Thyroid gland (tissue), 4 donors: Measurements from ENCODE around the gene CACNA1A. TPM values are rescaled to one million over a fixed set of nuclear protein-coding genes. Genes with fewer than 3 reads are reported as not detected.

ENCODE experiments used
- DNase-seq, 2 donors: peaks; one replicate each; pipeline ENCODE4 v3.0.0-alpha.2; 2019
- H3K27ac ChIP-seq, 3 donors: fragments of 200-600 bp; sonication (generic); 1 replicate in 2 of 3; 2 replicates in 1 of 3; pipeline ENCODE4 v1.5.1; 2016 to 2019; ENCODE audit warnings: mild to moderate bottlenecking in 1 of 3, moderate library complexity in 1 of 3
- H3K27me3 ChIP-seq: fragments of 200-600 bp; sonication (generic); one replicate; pipeline ENCODE4 v1.5.1; 2019
- H3K36me3 ChIP-seq, 2 donors: fragments of 200-600 bp; sonication (generic); one replicate each; pipeline ENCODE4 v1.5.1; 2016 to 2019
- H3K4me1 ChIP-seq, 2 donors: fragments of 200-600 bp; sonication (generic); one replicate each; pipeline ENCODE4 v1.5.1; 2017 to 2019
- H3K4me3 ChIP-seq, 3 donors: fragments of 200-600 bp; sonication (generic); replicated peaks in 1 of 3; 1 replicate in 2 of 3; 2 replicates in 1 of 3; pipeline ENCODE4 v1.5.1; 2016; ENCODE audit warnings: mild to moderate bottlenecking in 1 of 3
- H3K9me3 ChIP-seq: fragments of 200-600 bp; sonication (generic); one replicate; pipeline ENCODE4 v1.5.1; 2017
- POLR2A ChIP-seq, 2 donors: fragments of 450-650 bp; IDR thresholded peaks; one replicate each; pipeline ENCODE4 v1.6.1; 2017; ENCODE audit warnings: antibody characterized with exemption in 2 of 2, mild to moderate bottlenecking in 2 of 2, moderate library complexity in 1 of 2
- WGBS, 2 donors: methylation state at CpG; one replicate each; pipeline ENCODE4 v1.1.5; 2017; 5-methylcytosine and 5-hydroxymethylcytosine counted together
- intact Hi-C: fragments of 100-400 bp; cut with DNase I; formaldehyde crosslinking; loops from one replicate; pipeline ENCODE4 v1.15.1; 2023
- total RNA-seq, 4 donors: library from RNA; depleted of rRNA; stranded (reverse); fragments of >200 nt; gene quantifications; one replicate each; pipeline ENCODE4 v1.2.3, GENCODE V29; 2016
- TF ChIP-seq, protein P1 (sequence below), 6 experiments: fragments of 200-600 bp in 3 of 6; fragments of 450-650 bp in 3 of 6; sonication (generic) in 3 of 6; IDR thresholded peaks; one replicate each; pipeline ENCODE4 v1.5.1; 2016 to 2019; ENCODE audit warnings: antibody characterized with exemption in 6 of 6, mild to moderate bottlenecking in 2 of 6, inconsistent platforms in 1 of 6, moderate library complexity in 1 of 6

Gene CACNA1A
- total RNA-seq, 4 donors from 2014 or later = 0.27 to 2.5 (median 0.80) TPM

DNA sequence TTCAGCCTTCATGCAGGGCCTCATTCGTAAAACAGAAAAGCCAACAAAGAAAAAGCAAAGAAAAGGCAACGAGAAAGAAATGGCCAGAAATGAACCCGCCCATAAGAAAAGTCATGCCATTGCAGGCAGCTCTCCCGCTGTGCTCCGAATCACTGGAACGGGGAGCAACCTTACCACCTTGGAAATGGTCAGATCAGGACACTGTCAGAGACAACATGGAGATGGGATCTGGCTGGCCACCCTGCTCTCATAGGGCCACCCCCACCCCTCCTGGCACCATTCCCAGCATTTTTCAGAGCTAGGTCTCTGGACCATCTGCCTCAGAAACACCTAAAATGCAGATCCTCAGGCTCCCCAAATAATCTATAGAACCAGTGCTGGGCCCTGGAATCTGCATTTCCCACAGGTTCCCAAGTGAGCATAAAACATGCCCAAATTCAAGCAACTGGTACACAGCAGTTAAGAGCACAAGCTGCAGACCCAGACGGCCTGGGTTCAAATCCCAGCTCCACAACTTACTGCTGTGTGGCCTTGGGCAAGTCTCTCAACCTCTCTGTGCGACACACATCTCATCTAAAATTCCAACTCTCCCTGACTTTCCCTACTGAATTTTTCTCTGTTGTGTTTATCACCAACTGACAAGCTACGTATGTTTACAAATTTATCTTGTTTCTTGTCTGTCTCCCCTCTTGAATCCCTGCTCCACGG lies 204.5 kb downstream of the CACNA1A start:
- H3K27me3 ChIP-seq = no peaks in the 10 kb centered on the region
- no peak for TF ChIP-seq POLR2A (IDR thresholded peaks at IDR 0.05)
- TF ChIP-seq, protein P1, sequence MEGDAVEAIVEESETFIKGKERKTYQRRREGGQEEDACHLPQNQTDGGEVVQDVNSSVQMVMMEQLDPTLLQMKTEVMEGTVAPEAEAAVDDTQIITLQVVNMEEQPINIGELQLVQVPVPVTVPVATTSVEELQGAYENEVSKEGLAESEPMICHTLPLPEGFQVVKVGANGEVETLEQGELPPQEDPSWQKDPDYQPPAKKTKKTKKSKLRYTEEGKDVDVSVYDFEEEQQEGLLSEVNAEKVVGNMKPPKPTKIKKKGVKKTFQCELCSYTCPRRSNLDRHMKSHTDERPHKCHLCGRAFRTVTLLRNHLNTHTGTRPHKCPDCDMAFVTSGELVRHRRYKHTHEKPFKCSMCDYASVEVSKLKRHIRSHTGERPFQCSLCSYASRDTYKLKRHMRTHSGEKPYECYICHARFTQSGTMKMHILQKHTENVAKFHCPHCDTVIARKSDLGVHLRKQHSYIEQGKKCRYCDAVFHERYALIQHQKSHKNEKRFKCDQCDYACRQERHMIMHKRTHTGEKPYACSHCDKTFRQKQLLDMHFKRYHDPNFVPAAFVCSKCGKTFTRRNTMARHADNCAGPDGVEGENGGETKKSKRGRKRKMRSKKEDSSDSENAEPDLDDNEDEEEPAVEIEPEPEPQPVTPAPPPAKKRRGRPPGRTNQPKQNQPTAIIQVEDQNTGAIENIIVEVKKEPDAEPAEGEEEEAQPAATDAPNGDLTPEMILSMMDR (IDR thresholded peaks at IDR 0.05) = no peak
- no peak overlapping the region for H3K4me3 ChIP-seq
- no peak for DNase-seq
- H3K4me1 ChIP-seq = peaks cover 0 to 3% of the 10 kb centered on the region in 2 donors
- H3K36me3 ChIP-seq = no peaks in the 10 kb centered on the region
- H3K9me3 ChIP-seq = no peaks in the 10 kb centered on the region
- no peak overlapping the region for H3K27ac ChIP-seq
- WGBS, 2 donors = 66% methylated on average over 10 of the region's 10 CpGs
- intact Hi-C loops = no loop called here

DNA sequence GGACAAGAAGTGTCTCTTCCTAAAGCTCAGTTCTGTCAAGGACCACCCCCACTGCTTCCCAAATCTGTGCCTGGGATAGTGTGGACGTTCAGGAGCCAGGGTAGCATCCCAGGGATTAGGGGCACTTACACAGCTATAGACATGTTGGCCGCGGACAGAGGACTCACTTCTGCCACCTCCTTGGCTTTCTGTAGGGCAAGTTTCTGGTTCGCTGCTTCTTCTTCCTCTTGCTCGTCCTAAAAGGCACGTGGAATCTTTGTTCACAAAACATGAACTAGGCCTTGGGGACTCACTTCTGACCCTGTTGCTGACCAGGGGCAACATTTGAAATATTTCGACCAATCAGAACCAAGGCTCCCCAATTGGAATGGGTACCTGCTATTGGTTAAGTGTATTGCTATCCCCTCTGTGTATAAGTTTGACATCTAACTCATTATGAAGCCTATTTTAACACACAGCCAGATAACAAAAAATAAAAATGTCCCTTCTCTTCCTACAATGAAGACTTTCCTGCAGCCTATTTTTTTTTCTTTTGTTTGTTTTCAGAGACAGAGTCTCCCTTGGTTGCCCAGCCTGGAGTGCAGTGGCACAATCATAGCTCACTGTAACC lies 205.8 kb downstream of the CACNA1A start:
- no peak overlapping the region for H3K4me3 ChIP-seq
- H3K4me1 ChIP-seq = peaks cover 0 to 3% of the 10 kb centered on the region in 2 donors
- intact Hi-C loops = no loop called here
- TF ChIP-seq, protein P1 (IDR thresholded peaks at IDR 0.05) = no peak
- no peak for TF ChIP-seq POLR2A (IDR thresholded peaks at IDR 0.05)
- no peaks in the 10 kb centered on the region for H3K36me3 ChIP-seq
- no peak for DNase-seq
- H3K9me3 ChIP-seq = no peaks in the 10 kb centered on the region
- H3K27ac ChIP-seq = no peak overlapping the region
- 51 to 52% methylated on average over 7 of the region's 7 CpGs for WGBS, 2 donors
- no peaks in the 10 kb centered on the region for H3K27me3 ChIP-seq

DNA sequence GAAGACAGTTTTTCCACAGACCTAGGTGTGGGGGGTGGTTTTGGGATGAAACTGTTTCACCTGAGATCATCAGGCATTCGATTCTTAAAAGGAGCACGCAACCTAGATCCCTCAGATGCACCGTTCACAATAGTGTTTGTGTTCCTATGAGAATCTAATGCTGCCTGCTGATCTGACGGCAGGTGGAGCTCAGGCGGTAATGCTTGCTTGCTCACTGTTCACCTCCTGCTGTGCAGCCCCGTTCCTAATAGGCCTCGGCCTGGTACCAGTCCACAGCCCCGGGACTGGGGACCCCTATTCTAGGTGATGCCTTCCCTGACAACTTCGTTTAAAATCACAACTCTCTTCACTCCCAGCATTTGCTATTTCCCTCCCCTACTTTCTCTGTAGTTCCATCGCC lies 206.4 kb downstream of the CACNA1A start:
- Histone ChIP-seq H3K9me3 (no peaks in the 10 kb centered on the region), H3K27ac (no peak overlapping the region), H3K36me3 (no peaks in the 10 kb centered on the region), H3K27me3 (no peaks in the 10 kb centered on the region), H3K4me3 (no peak overlapping the region), H3K4me1 (peaks cover 0 to 3% of the 10 kb centered on the region in 2 donors)
- TF ChIP-seq, protein P1 (IDR thresholded peaks at IDR 0.05) = no peak
- TF ChIP-seq POLR2A (IDR thresholded peaks at IDR 0.05) = no peak
- intact Hi-C loops = no loop called here
- DNase-seq = no peak
- 55 to 59% methylated on average over 8 to 10 of the region's 10 CpGs for WGBS, 2 donors

DNA sequence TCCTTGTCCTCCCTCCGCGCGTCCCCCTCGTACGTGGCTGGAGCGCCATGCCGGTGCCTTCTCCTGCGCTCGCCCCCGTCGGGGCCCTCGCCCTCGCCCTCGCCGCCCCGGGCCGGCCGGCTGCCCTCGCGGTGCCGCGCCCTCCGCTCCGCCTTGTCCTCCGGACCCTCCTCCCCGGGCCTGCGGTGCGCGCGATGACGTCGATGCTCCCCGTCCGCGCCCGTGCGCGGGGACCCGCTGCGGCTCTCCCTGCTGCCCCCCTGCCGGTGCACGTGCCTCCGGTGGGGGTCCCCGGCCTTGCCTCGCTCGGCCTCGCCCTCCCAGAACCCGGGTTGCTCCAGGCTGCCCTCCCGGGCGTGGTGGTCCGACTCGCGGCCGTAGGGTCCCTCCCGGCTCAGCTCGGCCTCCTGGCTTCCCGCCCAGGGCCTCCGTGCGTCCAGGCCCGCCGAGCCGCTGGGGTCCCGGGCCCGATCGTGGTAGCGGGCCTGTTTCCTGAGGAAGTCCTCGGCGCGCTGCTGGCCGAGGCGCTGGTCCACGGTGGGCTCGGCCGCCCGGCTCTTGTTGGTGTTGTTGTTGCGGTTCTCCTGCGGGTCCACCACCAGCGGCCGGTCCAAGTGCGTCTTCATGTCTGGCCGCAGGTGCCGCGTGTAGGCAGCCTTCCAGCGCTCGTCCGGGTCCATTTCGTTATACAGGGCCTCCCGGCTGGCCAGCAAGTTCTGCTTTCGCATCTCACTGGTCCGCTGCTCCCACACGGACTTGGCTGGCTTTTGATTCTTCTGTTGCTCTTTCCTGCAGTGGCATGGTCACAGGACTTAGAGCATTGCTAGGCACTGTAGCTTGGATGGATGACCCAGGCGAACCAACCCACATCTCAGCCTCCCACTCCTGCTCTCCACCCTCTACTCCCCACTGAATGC lies 207.5 kb downstream of the CACNA1A start:
- no peaks in the 10 kb centered on the region for H3K36me3 ChIP-seq
- H3K27me3 ChIP-seq = no peaks in the 10 kb centered on the region
- no peak for DNase-seq
- intact Hi-C loops = no loop called here
- peaks cover 0 to 3% of the 10 kb centered on the region in 2 donors for H3K4me1 ChIP-seq
- H3K9me3 ChIP-seq = no peaks in the 10 kb centered on the region
- no peak overlapping the region for H3K27ac ChIP-seq
- no peak overlapping the region for H3K4me3 ChIP-seq
- TF ChIP-seq, protein P1 (IDR thresholded peaks at IDR 0.05) = no peak
- no peak for TF ChIP-seq POLR2A (IDR thresholded peaks at IDR 0.05)
- 42 to 49% methylated on average over 63 to 65 of the region's 92 CpGs for WGBS, 2 donors
